GM13977 (cell line): ENCODE data around the gene TCFL5.

Experiments
- DNase-seq: peaks from one replicate; pipeline ENCODE4 v3.0.0; 2012; ENCODE audit warnings: low spot score
- CTCF ChIP-seq: IDR thresholded peaks from 2 replicates; pipeline ENCODE4 v1.5.1; 2012; ENCODE audit warnings: mild to moderate bottlenecking, control low read depth; ENCODE audit not compliant: insufficient read depth; ENCODE audit errors: extremely low read depth, missing control alignments
- in situ Hi-C: fragments of 300-500 bp; cut with MboI; formaldehyde crosslinking; loops from one replicate; pipeline ENCODE4 v1.12.0; 2022; ENCODE audit warnings: low sequenced_read_pairs, low pct_unique_long_range_greater_than_20kb, mixed read lengths, inconsistent platforms; ENCODE audit not compliant: unreplicated experiment

TCFL5 gene

GRCh38 chr20:62880935-62881661 is 19.5 kb upstream of the TCFL5 start:
- TF ChIP-seq CTCF: no peak
- no peak for DNase-seq
- in situ Hi-C loops: no loop called here

GRCh38 chr20:62880147-62880934 is 18.7 kb upstream of the TCFL5 start:
- no peak for DNase-seq
- TF ChIP-seq CTCF: no peak
- in situ Hi-C loops: no loop called here

- TF ChIP-seq CTCF: no peak
- in situ Hi-C loops: no loop called here
- no peak for DNase-seq
These were observed 17.9 kb upstream of the TCFL5 start for GRCh38 chr20:62879275-62880146.

- no peak for TF ChIP-seq CTCF
- DNase-seq: no peak
- in situ Hi-C loops: no loop called here
These were observed 16.8 kb upstream of the TCFL5 start for GRCh38 chr20:62878244-62879038.

GRCh38 chr20:62876902-62877816 is 15.5 kb upstream of the TCFL5 start:
- TF ChIP-seq CTCF: no peak
- in situ Hi-C loops: no loop called here
- DNase-seq: no peak
